Measurements from ENCODE around the gene FOXC1.

The FOXC1 gene

DNA sequence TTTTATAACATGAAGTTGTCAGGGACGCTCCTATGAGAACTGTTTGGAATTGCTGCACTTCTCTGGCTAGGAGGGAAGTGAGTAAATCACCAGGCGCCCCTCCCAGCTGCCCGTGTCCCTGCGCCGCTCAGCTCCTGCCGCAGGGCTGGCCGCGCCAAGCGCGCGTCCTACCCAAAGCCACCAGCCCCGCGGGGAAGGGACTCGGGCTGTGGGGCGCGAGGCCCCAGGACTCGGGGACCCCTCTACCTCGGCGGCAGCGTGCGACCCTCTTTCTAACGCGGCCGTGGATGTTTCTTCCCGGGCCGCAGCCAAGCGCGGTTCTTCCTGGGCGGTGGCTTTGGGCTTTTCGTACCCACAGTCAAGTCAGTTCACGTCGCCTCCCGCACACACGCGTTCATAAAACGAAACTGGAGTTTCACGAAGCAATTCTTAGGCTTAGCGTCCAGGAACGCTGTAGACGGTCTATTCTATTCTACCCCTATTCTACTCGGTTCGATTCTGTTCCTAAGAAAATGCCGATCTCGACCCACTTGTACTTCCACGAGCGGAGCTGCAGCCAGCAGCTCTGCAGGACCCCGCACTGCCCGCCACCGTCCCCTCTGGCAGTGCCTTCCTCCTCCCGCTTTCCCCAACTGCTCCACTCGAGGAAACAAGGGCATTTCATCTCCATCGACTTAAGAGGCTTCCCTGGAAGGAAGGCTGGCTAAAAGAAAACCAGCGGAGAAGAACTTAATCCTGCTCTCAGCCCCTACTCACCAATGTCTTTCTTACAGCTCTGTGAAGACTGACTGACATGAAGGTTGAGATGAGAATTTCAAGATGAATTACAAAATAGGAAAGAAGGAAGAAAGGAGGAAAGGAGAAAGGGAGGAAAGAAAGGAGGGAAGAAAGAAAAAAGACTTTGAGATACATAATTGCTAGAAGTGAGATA is 15.4 kb downstream of the FOXC1 start:
- DNase-seq, result no peak

DNA sequence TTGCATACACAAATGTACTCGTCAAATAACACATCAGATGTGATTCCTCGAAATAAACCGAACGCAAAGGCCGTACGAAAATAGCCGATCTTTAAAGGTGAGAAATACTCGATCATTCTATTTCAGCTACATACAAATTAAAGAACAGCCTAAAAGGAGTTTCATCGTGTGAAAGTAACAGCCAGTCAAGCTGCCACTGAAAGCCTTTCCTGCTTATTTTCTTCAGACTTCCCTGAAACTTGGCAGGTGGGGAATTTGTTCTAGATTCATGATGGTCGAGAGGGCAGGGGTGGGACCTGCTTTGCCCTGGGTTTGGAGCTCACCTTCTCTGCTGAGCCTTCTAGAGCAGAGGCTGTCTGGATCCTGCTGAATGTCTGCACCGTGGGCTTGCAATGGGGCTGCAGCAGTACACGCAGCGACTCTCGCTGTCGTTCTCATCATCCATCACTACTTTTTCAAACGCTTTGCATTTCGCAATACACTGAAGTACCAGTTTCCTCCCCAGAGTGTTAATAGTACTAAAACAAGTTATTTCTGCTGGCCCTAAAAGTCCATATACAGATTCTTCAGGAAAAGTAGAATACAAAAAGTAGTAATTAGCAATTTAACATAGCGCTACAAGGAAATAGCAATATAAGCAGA is 16.2 kb downstream of the FOXC1 start:
- no peak for DNase-seq

DNA sequence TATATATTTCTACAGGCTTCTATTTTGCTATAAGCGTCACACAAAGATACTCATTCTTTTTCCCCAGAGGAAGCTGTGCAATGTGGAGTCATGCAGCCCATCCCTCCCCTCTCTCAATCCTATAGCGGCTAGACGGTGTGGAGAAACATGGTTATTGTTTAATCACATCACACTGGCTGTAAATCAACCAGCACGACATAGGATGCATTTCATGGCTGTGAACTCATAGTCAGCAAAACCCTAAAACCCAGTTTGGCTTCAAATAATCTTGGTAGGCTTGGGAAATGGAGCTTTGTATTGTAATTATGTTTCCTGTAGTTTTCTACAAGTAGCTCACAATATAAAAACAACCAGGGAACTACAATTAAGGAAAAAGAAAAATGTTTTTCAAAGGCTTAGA is 16.8 kb downstream of the FOXC1 start:
- DNase-seq, result no peak

DNA sequence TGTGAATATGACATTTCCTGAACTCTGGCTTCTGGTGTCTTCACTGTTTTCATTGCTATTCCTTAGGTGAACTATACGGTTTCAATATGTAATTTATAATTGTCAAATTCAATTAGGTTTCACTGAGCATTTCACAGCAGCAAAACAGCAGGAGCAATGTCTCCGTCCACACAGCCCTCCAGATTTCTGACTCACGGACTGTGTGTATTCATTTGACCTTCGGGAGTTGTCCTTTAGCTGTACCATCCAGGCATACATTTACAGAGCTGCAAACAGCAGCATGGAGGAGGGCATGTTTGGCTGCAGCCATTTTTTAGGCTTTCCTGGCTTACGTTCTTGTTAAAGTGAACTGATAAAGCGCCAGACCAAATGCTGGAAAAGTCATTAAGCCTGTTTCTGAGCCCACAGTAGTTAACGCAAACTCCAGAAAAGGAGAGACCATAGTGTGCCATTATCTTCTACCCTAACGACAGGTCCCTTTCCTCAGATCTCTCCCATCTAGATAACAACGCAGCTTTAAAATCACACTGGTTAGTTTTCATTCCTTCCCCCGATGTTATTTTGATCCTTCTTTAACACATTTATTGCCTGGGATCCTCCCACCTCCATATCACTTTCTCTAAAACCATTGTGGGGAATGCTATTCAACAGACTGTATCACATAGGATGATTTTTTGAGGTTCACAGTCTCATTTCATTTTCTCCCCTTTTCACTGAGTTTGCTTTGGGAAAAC is 18.3 kb downstream of the FOXC1 start:
- DNase-seq, result no peak

DNA sequence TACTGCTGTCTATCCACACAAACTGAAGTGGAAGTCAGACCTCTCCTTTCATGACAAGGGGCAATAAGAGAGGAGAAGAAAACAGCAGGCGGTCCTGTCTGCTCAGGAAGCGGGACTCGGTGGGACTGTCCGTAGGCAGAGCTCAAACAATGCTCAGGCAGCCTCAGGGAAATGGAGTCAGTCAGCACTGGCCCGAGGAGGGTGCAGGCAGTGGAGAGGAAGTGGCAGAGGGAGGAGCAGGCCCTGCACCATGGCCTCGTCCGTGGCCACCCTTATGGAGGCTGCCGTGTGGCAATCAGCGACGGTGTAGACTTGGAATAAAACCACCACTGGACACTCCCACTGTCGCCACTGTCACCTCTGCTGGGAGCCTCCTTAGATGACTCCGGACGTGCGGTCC is 19.6 kb downstream of the FOXC1 start:
- DNase-seq, result no peak

DNA sequence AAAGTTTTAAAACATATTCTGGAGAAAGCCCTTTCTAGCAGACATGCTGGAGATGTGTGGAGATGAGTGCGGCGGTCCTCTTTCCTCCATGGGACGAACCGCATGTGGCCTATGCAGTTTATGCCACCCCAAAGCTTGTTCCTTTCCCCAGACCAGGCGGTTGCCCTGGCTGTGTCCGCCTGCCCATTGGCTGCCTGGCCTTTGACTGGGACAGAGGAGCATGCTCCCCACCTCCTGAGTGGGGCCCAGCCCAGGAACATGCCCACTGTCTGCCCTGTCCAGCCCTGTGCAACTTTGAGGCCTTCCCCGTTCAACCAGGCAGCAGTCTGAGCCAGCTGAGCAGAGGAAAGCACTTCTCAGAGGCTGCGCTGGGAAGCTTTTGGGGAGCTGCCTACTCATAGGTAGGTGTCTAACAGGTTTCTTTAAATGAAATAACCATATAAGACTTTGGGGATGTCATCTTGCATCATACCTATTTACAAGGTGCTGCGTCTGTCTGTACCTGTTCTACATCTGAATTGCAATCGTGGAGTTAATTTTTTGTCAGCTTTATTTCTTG is 20.6 kb downstream of the FOXC1 start:
- DNase-seq, result no peak

DNA sequence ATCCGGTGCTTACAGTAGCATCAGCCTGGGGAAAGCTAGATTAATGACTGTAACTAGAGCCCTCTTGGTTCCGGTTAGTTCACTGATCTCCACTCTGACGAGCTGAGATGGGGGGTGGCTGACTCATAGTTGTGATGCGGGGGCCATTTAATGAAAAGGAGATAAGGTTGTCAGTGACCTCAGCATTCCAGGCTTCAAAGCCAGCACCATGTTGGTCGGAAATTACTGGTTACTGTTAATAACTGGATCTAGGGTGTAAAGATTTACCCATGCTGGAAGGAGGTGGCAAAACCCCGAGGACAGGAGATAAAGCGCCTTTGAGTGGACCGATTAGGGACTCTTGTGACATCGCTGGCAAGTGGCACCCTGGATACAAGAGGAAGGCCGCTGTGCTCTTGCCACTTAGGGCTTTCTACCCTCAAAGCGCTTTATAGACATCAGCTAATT is 21.1 kb downstream of the FOXC1 start:
- no peak for DNase-seq

DNA sequence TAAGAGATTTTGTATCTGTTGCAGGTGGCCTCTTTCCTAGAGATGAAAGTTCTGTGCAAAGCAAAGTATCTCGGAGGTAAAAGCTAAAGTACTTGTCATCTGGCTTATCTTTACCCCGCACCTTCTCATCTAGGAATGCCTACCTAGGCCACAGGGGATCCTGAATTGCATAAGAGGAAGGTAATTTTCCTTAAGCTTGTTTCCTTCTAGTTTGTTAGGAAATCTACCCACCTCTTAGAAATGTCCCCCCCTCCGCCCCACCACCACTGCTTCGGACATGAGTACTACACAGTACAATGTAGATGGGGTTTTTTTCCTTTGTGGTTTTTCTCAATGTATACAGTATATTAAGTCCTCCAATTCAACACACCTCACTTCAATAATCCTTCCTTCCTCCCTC is 21.5 kb downstream of the FOXC1 start:
- no peak for DNase-seq

DNA sequence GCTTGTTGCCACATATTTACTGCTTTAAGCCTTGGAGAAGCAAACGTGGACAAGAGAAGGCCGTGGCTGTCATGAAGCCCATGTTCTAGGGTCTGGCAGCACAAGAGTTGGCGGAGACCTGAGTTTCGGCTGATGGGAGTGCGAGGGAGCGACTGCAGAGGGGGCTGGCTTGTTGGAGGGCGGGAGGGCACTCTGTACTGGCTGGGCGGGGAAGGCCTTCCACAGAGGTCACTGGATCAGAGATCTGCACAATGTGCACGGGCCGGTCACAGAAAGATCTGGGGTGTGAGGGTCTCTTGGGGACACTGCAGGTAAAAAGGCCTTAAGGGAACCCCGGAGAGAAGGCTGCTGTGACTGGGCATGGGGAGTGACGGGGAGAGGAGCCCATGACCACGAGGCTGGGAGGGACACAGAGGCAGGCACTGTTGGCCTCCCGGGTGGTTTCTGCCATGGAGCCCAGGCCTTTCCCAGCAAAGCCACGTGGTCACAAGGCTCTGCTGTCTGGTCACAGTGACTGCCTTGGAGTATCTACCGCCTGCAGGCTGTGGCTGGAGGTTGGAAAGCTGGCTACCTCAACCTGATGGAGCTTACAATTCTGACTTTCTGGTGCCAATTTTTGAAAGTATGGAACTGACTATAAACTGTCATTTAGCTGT is 23.8 kb downstream of the FOXC1 start:
- DNase-seq, result no peak

DNA sequence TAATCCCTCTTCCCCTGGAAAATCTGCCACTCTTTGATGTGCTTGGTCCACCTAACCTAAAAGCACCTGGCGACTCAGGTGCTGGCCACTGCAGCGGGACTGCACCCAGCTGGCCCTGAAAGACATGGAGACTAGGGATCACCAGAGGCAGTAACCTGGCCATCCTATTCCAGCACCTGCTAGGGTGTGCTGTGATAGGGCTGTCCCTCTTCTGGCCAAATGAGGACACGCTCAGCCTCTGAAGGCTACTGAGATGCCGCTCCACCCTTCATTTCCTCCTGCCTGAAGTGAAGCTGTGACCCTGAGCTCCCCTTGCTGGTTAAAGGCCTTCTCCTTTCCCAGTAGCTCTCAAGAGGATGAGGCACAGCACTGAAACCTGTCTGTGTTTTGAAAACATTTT is 24.4 kb downstream of the FOXC1 start:
- no peak for DNase-seq

DNA sequence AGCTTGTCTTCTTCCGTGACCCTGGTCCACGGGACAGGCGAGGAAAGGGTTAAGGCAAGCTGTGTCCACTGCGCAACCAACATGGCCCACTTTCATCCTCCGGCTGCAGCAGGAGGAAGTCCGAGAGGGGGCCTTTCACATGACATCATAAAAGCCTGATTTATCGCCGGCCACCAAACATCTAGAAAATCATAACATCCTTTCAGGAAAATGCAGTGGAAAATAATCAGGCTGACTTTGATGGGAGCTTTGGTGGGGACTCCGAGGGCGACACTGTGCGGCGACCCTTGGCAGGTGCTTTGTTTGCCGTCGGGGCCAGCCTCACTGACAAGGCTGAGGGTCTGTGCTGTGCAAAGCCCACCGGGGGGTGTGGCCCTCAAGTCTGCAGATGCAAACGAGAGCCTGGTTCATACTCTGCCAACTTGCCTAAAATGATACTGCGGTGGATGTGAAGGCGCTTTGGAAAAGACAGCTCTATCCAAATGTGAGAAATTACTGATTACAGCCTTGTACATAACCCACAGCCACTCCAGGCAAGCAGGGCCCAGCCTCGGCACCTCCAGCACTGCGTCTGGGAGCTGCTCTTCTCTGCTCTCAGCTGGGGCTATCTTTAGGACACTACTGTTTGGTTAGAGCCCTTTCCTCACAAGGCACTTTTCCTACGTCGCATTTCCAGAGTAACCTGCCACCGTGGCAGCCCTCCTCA is 25.7 kb downstream of the FOXC1 start:
- DNase-seq, result no peak

DNA sequence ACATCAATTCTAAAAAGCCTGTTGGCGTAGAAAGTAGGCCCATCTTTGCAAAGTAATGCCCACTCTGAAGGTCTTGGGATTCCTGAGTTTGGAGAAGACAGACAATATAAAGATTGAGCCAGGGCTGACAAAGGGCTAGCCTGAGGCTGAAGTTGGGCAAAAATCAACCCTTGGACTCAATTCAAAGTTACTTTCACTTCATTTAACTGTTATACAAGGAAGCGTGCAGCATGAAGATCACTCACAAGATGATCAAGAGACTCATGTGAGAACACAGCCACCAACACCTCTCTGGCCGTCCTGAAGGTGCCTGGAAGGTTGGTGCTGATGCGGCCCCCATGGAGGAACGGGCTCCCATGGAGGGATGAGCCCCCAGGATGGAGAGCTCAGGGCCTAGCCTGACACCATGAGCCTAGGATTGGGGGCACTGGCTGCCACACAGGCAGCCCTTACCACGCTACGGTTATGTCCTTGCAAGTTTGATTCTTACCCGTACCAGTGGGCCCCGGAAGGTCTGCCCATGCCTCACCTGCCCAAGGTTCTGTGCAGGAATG is 26.6 kb downstream of the FOXC1 start:
- DNase-seq, result no peak

DNA sequence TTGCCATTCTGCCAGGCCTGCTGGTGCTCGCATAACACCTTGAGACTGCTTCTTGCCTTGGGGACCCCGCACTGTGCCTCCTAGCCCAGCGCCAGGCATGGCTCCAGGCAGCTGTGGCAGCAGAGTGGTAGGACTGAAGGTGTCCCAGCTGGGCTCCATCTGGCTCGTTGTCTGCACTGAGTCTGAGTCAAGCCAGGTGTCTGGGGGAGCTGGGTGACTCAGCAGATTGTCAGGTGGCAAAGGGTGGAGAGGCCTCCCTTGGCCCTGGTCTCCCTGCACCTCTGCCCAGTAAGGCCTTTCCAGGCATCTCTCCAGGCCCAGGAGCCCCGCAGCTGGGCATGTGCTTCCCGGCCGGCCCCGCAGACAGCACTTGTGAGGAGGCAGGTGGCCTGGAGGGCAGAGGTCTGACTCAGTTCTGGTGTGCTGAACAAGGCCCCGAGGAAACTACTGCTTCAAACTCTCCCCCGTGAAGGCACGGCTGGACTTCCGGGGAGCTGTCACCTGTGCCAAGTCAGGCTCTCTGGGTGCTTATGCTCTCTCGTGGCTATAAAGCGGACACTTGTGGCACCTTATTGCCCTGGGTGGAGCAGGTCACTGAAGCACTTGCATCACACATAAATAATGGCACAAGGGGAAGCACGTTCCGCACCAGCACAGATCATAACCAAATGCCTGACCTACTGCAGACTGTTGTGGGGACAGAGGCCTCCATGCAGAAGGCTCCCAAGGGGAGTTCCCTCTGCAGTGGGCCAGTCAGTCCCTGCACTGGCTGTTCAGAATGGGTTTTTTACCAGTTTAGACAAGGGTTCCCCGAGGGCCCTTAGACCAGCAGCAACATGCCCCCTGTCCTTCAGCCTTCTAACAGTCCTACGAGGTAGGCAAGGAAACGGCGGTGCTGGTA is 27.5 kb downstream of the FOXC1 start:
- DNase-seq, result no peak

DNA sequence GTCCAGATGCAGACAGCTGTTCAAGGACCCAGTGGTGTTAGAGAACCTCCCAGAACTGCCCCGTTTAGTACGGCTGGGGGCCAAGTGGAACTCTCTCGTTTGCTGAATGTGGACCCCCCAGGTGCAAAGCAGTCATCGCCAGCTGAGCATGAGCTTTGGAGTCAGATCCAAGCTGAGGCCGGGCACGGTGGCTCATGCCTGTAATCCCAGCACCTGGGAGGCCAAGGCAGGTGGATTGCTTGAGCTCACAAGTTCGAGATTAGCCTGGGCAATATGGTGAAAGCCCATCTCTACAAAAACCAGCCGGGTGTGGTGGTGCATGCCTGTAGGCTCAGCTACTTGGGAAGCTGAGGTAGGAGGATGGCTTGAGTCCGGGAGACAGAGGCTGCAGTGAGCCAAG is 29.7 kb downstream of the FOXC1 start:
- no peak for DNase-seq

DNA sequence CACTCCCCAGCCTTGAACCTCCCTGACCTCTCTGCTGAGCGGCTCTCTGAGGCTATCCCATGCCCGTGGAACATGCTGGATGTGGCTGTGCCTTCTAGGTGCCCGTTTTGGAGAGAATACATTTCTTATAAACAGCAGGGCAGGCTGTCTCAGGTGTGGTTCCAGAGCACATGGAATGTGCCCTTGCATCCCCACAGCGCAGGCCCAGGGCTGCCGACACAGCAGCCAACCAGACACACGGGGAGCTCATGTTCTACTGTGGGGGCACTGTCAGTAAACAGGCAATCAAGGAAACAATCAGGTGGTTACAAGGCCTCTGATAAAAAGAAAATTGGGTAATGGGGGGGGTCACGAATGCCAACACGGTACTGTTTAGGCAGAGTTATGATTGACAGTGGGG is 30.8 kb downstream of the FOXC1 start:
- DNase-seq, result no peak

DNA sequence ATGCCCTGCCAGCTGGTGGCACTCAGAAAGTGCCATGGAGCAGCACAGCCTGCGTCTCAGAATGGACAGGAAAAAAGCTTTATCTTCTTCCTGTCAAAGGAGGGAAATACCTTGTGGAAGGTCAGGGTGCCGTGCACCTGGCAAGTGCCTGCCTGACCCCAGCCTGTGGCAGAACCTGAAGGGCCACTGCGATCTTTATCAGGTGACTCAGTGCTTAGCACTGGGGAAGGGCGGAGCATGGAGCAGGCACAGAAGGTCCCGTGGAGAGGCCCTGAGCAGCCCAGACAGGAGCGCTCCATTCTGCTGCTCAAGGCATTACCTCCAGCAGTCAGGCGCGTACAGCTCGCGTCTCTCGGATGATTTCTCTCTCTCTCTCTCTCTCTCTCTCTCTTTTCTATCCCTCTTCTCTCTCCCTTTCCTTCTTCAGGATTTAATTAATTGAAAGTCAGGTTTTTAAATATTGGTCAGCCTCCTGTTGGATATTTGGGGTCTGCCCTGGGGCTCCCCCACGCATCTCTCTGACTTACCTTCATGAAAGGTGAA is 31.7 kb downstream of the FOXC1 start:
- no peak for DNase-seq

DNA sequence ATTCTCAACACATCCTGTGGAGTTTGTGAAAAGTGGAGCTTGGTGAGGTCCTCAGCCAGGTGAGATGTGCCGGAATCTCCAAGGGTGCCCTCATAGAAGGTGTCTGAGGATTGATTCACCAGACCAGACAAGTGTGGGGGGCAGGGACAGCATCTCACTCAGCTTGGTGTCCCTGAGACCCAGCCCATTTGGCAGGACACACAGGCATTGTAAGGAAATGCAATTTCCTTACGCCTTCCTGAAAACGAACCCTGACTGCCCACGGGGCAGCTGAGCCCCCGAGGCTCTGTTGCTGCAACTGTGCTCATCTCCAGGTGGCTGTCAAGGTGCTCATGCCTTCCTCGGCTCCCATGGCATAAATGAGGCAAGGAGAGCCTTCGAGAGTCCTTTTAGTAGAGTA is 33.4 kb downstream of the FOXC1 start:
- no peak for DNase-seq

DNA sequence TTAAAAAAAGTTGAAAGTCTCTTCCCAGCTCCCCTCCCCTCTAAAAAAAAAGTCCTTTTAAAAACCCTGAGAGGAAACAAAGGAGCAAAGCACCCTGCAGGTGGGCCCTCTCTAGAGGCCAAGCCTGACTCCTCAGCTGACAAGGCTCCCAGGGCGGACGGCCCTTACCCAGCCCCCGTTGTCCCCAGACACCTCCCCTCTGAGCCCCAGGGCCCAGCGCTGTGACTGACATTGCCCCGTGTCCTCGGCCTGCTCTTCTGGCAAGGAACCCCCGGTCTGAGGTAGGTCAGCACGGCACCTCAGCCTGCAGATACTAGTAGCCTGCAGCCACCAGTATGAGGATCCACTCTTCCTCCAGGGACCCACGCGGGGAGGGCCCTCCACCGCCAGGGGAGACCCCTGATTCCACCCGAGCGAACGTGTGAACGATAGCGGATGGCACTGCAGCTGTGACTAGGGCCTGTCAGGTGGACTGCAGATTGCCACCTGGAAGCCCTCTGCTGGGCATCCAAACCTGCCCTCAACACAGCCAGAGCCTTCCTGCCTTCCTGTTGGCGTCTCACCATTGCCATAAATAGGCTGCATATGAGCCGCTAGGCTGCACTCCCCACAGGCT is 34.2 kb downstream of the FOXC1 start:
- no peak for DNase-seq

DNA sequence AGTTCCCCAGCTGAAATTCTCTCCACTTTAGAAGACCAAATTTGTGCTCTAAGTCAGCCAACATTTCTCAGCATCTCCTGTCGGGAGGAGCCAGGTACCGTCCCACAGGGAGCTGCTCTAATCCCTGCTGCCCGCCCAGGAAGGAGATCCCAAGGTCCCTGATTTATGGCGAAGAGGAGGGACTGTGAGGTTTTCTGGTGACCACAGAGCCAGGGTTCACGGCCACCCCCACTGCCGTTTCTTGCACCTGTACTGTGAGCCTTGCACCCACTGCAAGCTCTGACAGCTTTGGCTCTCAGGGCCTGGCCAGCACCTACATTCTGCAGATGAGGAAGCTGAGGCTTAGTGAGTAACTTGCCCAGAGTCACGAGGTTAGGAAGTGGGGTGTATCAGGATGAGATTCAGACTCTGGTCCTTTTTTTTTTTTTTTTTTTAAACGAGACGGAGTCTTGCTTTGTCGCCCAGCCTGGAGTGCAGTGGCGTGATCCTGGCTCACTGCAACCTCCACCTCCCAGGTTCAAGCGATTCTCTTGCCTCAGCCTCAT is 34.9 kb downstream of the FOXC1 start:
- no peak for DNase-seq
